ENCODE results near the gene PPP1R3D. TPM values are rescaled to one million over a fixed set of nuclear protein-coding genes. Genes with fewer than 3 reads are reported as not detected.
"Not testable (repeated sequence)": the region's sequence is repeated elsewhere in the genome, so short reads cannot be mapped to it uniquely, and the experiment has no call there.

The PPP1R3D gene
- total RNA-seq, 1 donor from 2014 or later = 5.5 TPM

- no peak for DNase-seq (ENCODE audit: low read depth)
- TF ChIP-seq CTCF (IDR thresholded peaks at IDR 0.05; ENCODE audit: insufficient read depth, low read length, poor library complexity, severe bottlenecking) = no peak
- no peaks in the 10 kb centered on the region for H3K27me3 ChIP-seq (ENCODE audit: control insufficient read depth, insufficient read depth, low read length)
- H3K36me3 ChIP-seq (ENCODE audit: control insufficient read depth, insufficient read depth, low read length) = no peaks in the 10 kb centered on the region
- H3K4me3 ChIP-seq (ENCODE audit: low read depth, low read length) = no peak overlapping the region
Measured at GRCh38 chr20:59908855-59909254, 31.2 kb downstream of the PPP1R3D start.

GRCh38 chr20:59903621-59904020, 36.5 kb downstream of the PPP1R3D start:
- no peak for TF ChIP-seq CTCF (IDR thresholded peaks at IDR 0.05; ENCODE audit: insufficient read depth, low read length, poor library complexity, severe bottlenecking)
- no peak for DNase-seq (ENCODE audit: low read depth)
- no peaks in the 10 kb centered on the region for H3K27me3 ChIP-seq (ENCODE audit: control insufficient read depth, insufficient read depth, low read length)
- no peak overlapping the region for H3K4me3 ChIP-seq (ENCODE audit: low read depth, low read length)
- no peaks in the 10 kb centered on the region for H3K36me3 ChIP-seq (ENCODE audit: control insufficient read depth, insufficient read depth, low read length)

- Histone ChIP-seq H3K36me3 (ENCODE audit: control insufficient read depth, insufficient read depth, low read length) (no peaks in the 10 kb centered on the region), H3K27me3 (ENCODE audit: control insufficient read depth, insufficient read depth, low read length) (no peaks in the 10 kb centered on the region), H3K4me3 (ENCODE audit: low read depth, low read length) (no peak overlapping the region)
- DNase-seq (ENCODE audit: low read depth) = no peak
- no peak for TF ChIP-seq CTCF (IDR thresholded peaks at IDR 0.05; ENCODE audit: insufficient read depth, low read length, poor library complexity, severe bottlenecking)
Measured at GRCh38 chr20:59902470-59902869, 37.6 kb downstream of the PPP1R3D start.

GRCh38 chr20:59895908-59896307, 44.2 kb downstream of the PPP1R3D start:
- Histone ChIP-seq H3K27me3 (ENCODE audit: control insufficient read depth, insufficient read depth, low read length) (no peaks in the 10 kb centered on the region), H3K36me3 (ENCODE audit: control insufficient read depth, insufficient read depth, low read length) (no peaks in the 10 kb centered on the region), H3K4me3 (ENCODE audit: low read depth, low read length) (no peak overlapping the region)
- DNase-seq (ENCODE audit: low read depth) = no peak
- TF ChIP-seq CTCF (IDR thresholded peaks at IDR 0.05; ENCODE audit: insufficient read depth, low read length, poor library complexity, severe bottlenecking) = no peak

GRCh38 chr20:59891581-59891980, 48.5 kb downstream of the PPP1R3D start:
- no peak for TF ChIP-seq CTCF (IDR thresholded peaks at IDR 0.05; ENCODE audit: insufficient read depth, low read length, poor library complexity, severe bottlenecking)
- H3K4me3 ChIP-seq (ENCODE audit: low read depth, low read length) = no peak overlapping the region
- H3K27me3 ChIP-seq (ENCODE audit: control insufficient read depth, insufficient read depth, low read length) = no peaks in the 10 kb centered on the region
- H3K36me3 ChIP-seq (ENCODE audit: control insufficient read depth, insufficient read depth, low read length) = no peaks in the 10 kb centered on the region
- DNase-seq (ENCODE audit: low read depth) = no peak

GRCh38 chr20:59890035-59890434, 50.1 kb downstream of the PPP1R3D start:
- H3K36me3 ChIP-seq (ENCODE audit: control insufficient read depth, insufficient read depth, low read length); H3K4me3 ChIP-seq (ENCODE audit: low read depth, low read length); DNase-seq (ENCODE audit: low read depth): not testable (repeated sequence)

More at GRCh38 chr20:59890035-59890434, 50.1 kb downstream of the PPP1R3D start:
- not testable (repeated sequence) for H3K27me3 ChIP-seq (ENCODE audit: control insufficient read depth, insufficient read depth, low read length)
